Peyer's patch (tissue), 4 donors: ENCODE measurements around the gene DROSHA. TPM values are rescaled to one million over a fixed set of nuclear protein-coding genes. Genes with fewer than 3 reads are reported as not detected.

Experiments used
- DNase-seq, 3 donors: peaks; one replicate each; pipeline ENCODE4 v3.0.0-alpha.2; 2017 to 2019
- H3K27ac ChIP-seq, 4 donors: fragments of 200-600 bp; sonication (generic); one replicate each; pipeline ENCODE4 v1.5.1; 2016 to 2019
- H3K27me3 ChIP-seq, 2 donors: fragments of 200-600 bp; sonication (generic); one replicate each; pipeline ENCODE4 v1.5.1; 2019
- H3K36me3 ChIP-seq, 3 donors: fragments of 200-600 bp; sonication (generic); one replicate each; pipeline ENCODE4 v1.5.1; 2016 to 2019
- H3K4me1 ChIP-seq, 4 donors: fragments of 200-600 bp; sonication (generic); one replicate each; pipeline ENCODE4 v1.5.1; 2016 to 2019
- H3K4me3 ChIP-seq, 4 donors: fragments of 200-600 bp; sonication (generic); 1 replicate in 3 of 4; 2 replicates in 1 of 4; pipeline ENCODE4 v1.5.1; 2016 to 2019; ENCODE audit warnings: mild to moderate bottlenecking in 1 of 4
- H3K9me3 ChIP-seq, 4 donors: fragments of 200-600 bp; sonication (generic); one replicate each; pipeline ENCODE4 v1.5.1; 2016 to 2019; ENCODE audit warnings: mild to moderate bottlenecking in 1 of 4
- CTCF ChIP-seq, 6 experiments: fragments of 450-650 bp in 4 of 6; fragments of 200-600 bp in 2 of 6; sonication (generic) in 1 of 6; IDR thresholded peaks; one replicate each; pipeline ENCODE4 v1.5.1; 2017 to 2019; ENCODE audit warnings: antibody characterized with exemption in 6 of 6, mild to moderate bottlenecking in 3 of 6, moderate library complexity in 1 of 6
- POLR2A ChIP-seq, 2 donors: fragments of 450-650 bp; IDR thresholded peaks; one replicate each; pipeline ENCODE4 v1.5.1; 2017; ENCODE audit warnings: antibody characterized with exemption in 2 of 2, mild to moderate bottlenecking in 2 of 2, moderate library complexity in 2 of 2
- total RNA-seq, 4 donors: library from RNA; depleted of rRNA; stranded (reverse); fragments of >200 nt; gene quantifications; one replicate each; pipeline ENCODE4 v1.1.0, GENCODE V29; 2016

The DROSHA gene
- total RNA-seq, 4 donors from 2014 or later, result 41.9 to 142 (median 59.0) TPM

GRCh38 chr5:31516802-31517201, 15.1 kb downstream of the DROSHA start:
- H3K27me3 ChIP-seq, result no peaks in the 10 kb centered on the region
- no peak overlapping the region for H3K4me3 ChIP-seq
- no peaks in the 10 kb centered on the region for H3K4me1 ChIP-seq
- H3K36me3 ChIP-seq, result peaks cover 0 to 58% (median 0%) of the 10 kb centered on the region in 3 donors
- H3K9me3 ChIP-seq, result no peaks in the 10 kb centered on the region
- H3K27ac ChIP-seq, result no peak overlapping the region
- TF ChIP-seq CTCF (IDR thresholded peaks at IDR 0.05) (no peak), POLR2A (IDR thresholded peaks at IDR 0.05) (no peak)
- no peak for DNase-seq

- H3K27ac ChIP-seq, result no peak overlapping the region
- H3K4me1 ChIP-seq, result no peaks in the 10 kb centered on the region
- TF ChIP-seq POLR2A (IDR thresholded peaks at IDR 0.05), result no peak
- no peak for TF ChIP-seq CTCF (IDR thresholded peaks at IDR 0.05)
- no peak for DNase-seq
- H3K36me3 ChIP-seq, result peaks cover 0 to 92% (median 0%) of the 10 kb centered on the region in 3 donors
- no peaks in the 10 kb centered on the region for H3K27me3 ChIP-seq
- H3K4me3 ChIP-seq, result no peak overlapping the region
- no peaks in the 10 kb centered on the region for H3K9me3 ChIP-seq
Observed at GRCh38 chr5:31511305-31511704, 20.6 kb downstream of the DROSHA start.

GRCh38 chr5:31504529-31504928, 27.4 kb downstream of the DROSHA start:
- H3K27me3 ChIP-seq, result no peaks in the 10 kb centered on the region
- peaks cover 0 to 95% (median 0%) of the 10 kb centered on the region in 3 donors for H3K36me3 ChIP-seq
- H3K9me3 ChIP-seq, result no peaks in the 10 kb centered on the region
- no peak for TF ChIP-seq POLR2A (IDR thresholded peaks at IDR 0.05)
- TF ChIP-seq CTCF (IDR thresholded peaks at IDR 0.05), result no peak
- H3K4me1 ChIP-seq, result no peaks in the 10 kb centered on the region
- H3K4me3 ChIP-seq, result no peak overlapping the region
- no peak overlapping the region for H3K27ac ChIP-seq
- no peak for DNase-seq

GRCh38 chr5:31502506-31502905, 29.4 kb downstream of the DROSHA start:
- DNase-seq, result no peak
- Histone ChIP-seq H3K36me3 (peaks cover 0 to 95% (median 0%) of the 10 kb centered on the region in 3 donors), H3K27ac (no peak overlapping the region)

GRCh38 chr5:31500256-31500655, 31.6 kb downstream of the DROSHA start:
- TF ChIP-seq POLR2A (IDR thresholded peaks at IDR 0.05) (no peak), CTCF (IDR thresholded peaks at IDR 0.05) (no peak)
- H3K4me3 ChIP-seq, result no peak overlapping the region
- no peak for DNase-seq
- H3K4me1 ChIP-seq, result no peaks in the 10 kb centered on the region
- no peaks in the 10 kb centered on the region for H3K9me3 ChIP-seq
- H3K27ac ChIP-seq, result no peak overlapping the region
- no peaks in the 10 kb centered on the region for H3K27me3 ChIP-seq
- peaks cover 0 to 99% (median 0%) of the 10 kb centered on the region in 3 donors for H3K36me3 ChIP-seq

More at GRCh38 chr5:31502506-31502905, 29.4 kb downstream of the DROSHA start:
- no peaks in the 10 kb centered on the region for H3K27me3 ChIP-seq
- no peak overlapping the region for H3K4me3 ChIP-seq
- TF ChIP-seq POLR2A (IDR thresholded peaks at IDR 0.05) (no peak), CTCF (IDR thresholded peaks at IDR 0.05) (no peak)
- H3K4me1 ChIP-seq, result no peaks in the 10 kb centered on the region
- H3K9me3 ChIP-seq, result no peaks in the 10 kb centered on the region

- TF ChIP-seq CTCF (IDR thresholded peaks at IDR 0.05), result no peak
- no peak for TF ChIP-seq POLR2A (IDR thresholded peaks at IDR 0.05)
- Histone ChIP-seq H3K36me3 (peaks cover 0 to 84% (median 0%) of the 10 kb centered on the region in 3 donors), H3K4me3 (no peak overlapping the region), H3K27ac (no peak overlapping the region), H3K9me3 (no peaks in the 10 kb centered on the region), H3K4me1 (no peaks in the 10 kb centered on the region), H3K27me3 (no peaks in the 10 kb centered on the region)
- no peak for DNase-seq
Observed at GRCh38 chr5:31496891-31497290, 35.0 kb downstream of the DROSHA start.
